HG03039 (cell line): ENCODE measurements around the gene CDKAL1.

Experiments
- ATAC-seq: cut with Tn5 transposase; IDR thresholded peaks from one replicate; pipeline ENCODE4 v1.9.1; 2021; ENCODE audit warnings: mild to moderate bottlenecking, moderate library complexity; ENCODE audit not compliant: unreplicated experiment

CDKAL1 gene

DNA sequence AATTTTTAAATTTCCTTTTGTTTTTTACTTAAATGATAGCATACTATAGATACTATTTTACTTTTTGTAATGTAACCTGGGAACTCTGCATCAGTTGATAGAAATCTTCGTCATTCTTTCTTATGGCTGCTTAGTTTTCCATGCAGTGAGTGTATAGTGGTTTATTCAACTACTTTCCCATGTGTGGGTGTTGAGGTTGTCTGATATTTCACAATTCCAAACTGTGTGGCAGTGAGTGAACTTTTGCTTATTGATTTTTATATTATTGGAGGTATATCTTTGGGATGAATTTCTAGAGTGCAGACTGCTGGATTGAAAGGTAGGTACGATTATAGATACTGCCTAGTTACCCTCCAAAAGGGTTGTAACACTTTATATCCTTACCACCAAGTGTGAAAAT, 136.5 kb downstream of the CDKAL1 start:
- ATAC-seq, result no peak

DNA sequence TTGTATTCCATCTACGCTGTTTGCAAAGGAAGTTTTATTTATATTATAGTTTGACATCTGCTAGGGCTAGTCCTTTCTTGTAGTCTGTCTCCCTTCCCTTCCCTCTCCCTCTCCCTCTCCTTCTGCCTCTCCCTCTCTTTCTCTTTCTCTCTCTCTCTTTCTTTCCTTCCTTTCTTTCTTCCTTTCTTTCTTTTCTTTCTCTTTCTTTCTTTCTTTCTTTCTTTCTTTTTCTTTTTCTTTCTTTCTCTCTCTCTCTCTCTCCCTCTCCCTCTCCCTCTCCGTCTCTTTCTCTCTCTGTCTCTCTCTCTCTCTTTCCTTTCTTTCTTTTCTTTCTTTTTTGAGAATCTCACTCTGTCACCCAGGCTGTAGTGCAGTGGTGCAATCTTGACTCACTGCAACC, 137.8 kb downstream of the CDKAL1 start:
- no peak for ATAC-seq

DNA sequence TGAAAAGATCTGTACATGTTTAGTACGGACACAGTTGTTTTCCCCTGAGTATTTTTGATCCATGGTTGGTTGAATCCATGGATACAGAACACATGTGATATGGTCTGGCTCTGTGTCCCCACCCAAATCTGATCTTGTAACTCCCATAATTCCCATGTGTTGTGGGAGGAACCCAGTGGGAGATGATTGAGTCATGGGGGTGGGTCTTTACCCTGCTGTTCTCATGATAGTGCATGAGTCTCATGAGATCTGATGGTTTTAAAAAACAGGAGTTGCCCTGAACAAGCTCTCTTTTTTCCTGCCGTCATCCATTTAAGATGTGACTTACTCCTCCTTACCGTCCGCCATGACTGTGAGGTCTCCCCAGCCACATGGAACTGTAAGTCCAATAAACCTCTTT, 139.2 kb downstream of the CDKAL1 start:
- no peak for ATAC-seq

DNA sequence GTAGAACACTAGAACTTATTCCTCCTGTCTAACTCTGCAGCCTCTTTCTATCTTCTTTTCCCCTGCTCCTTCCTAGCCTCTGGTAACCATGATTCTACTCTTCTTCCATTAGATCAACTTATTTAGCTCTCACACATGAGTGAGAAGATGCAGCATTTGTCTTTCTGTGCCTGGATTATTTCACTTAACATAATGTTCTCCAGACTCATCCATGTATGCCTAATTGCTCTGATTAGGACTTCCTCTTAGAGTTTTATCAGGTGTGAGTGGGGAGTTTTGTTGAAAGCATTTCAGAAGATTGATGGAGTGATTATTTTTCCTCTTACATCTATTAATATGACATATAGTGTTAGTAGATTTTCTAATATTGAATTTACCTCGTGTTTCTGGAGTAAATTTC, 140.4 kb downstream of the CDKAL1 start:
- ATAC-seq, result no peak

DNA sequence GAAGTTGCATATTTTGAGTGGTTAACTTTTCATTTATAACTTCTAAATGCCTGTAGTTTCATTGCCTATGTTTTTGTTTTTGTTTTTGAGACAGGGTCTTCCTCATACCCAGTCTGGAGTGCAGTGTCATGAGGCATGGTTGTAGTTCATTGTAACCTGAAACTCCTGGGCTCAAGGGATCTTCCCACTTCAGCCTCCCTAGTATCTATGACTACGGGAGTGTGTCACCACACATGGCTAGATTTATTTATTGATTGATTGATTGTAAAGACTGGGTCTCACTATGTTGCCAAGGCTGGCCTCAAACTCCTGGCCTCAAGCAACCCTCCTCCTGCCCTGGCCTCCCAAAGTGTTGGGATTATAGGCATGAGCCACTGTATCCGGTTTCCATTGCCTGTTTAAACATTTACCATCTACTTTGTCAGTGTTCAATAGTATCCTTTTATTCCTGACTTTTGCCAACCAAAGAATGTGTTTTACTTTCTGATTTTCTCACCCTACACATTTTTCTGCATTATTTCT, 144.6 kb downstream of the CDKAL1 start:
- ATAC-seq, result no peak

DNA sequence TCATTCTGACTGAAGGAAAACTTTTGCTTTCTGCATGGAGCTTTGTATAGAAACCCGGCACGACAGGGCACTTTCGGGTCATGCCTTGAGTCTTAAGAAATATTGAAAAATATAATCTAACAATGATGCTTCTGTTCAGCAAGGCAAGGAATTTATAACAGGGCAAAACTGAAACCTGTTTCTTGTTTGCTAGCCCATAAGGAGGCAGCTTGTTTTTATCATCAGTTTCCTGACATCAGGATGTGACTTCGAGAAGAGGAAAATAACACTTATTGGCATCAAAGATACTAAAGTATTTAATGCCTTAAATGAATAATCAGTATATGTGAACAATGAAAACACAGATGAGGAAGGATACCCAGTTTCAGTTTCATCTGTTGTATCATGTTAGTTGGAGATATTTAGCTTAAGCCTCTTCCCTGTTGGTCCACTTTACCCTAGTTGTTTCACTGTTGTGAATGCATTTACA, 146.5 kb downstream of the CDKAL1 start:
- no peak for ATAC-seq

DNA sequence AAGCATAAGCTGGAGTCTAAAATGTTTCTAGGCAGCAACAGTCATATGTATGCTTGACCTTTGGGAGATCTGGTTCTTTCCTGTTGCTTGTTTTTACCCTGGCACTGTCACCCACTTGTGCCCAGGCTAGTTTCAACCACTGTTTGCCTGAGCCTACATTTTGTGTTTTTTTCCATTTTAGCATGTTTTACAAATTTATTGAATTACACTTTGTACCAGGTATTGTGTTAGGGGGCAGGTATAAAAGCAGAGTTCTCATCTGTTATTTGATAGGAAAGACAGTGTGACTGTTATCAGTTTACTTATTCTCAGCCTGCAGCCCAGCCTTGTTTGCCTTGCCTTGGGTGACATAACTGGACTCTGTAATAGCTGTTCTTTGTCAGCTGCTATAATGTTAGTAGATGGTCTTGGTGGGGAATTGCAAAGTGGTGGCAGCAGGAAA, 147.0 kb downstream of the CDKAL1 start:
- no peak for ATAC-seq

DNA sequence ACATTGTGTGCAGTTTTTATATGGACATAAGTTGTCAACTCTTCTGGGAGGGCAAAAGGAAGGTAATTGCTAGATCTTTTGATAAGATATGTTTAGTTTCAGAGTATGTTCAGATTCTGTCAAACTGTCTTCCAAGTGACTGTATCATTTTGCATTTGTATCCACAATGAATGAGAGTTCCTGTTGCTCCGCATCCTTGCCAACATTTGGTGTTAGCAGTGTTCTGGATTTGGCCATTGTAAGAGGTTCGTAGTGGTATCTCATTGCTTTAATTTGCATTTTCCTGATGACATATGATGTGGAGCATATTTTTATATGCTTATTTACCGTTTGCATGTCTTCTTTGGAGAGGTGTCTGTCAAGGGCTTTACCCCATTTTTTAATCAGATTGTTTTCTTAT, 150.2 kb downstream of the CDKAL1 start:
- ATAC-seq, result no peak

DNA sequence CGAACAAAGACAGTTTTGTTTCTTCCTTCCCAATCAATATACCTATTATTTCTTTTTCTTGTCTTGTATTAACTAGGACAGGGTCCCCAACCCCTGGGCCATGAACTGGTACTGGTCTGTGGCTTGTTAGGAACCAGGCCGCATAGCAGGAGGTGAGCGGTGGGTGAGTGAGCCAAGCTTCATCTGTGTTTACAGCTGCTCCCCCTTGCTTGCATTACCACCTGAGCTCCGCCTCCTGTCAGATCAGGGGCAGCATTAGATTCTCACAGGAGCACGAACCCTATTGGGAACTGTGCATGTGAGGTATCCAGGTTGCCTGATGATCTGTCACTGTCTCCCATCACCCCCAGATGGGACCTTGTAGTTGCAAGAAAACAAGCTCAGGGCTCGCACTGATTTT, 151.9 kb downstream of the CDKAL1 start:
- no peak for ATAC-seq

DNA sequence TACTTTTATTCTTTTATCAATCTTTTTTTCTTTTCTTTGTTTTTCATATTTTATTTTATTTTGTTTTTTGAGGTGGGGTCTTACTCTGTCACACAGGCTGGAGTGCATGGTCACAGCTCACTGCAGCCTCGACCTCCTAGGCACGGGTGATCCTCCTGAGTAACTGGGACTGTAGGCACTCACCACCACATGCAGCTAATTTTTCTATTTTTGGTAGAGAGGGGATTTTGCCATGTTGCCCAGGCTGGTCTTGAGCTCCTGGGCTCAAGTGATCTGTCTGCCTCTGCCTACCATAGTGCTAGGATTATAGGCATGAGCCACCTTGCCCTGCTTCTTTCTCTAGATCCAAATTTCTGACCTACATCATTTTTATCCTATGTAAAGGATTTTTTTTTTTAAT, 153.2 kb downstream of the CDKAL1 start:
- ATAC-seq, result no peak

DNA sequence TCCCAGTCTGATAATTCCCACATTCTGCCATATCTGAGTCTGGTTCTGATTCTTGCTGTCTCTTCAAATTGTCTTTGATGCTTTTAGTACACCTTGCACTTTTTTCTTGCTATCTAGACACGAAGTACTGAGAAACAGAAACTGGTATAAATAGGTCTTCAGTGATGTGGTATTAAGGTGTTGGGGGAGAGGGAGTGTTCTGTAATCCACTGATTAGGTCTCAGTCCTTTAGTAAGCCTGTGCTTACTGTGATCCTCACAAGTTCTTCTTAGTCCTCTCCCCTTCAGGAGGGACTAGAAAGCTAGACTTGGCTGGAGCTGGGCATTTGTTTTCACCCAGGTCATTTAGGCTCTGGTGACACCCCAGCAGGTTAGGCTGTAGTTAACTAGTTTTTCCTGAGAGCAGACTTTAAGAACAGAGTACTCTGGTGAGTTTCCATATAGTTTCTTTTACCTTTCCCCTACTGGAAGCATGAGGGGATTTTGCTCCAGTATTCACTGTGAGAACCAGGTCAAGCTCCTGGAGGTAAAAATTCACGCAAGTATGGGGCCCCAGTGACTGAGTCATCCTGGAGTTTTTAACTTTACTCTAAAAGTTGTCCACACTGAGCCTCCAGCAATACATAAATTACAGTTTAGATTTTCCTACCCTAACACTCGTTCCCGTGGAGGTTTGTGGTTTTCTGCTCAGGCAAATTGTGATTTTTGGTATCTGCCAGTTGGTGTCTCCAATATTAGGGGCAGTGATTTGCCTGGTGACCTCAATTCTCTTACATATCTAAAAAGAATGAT, 154.6 kb downstream of the CDKAL1 start:
- ATAC-seq, result peak; percentile 91

DNA sequence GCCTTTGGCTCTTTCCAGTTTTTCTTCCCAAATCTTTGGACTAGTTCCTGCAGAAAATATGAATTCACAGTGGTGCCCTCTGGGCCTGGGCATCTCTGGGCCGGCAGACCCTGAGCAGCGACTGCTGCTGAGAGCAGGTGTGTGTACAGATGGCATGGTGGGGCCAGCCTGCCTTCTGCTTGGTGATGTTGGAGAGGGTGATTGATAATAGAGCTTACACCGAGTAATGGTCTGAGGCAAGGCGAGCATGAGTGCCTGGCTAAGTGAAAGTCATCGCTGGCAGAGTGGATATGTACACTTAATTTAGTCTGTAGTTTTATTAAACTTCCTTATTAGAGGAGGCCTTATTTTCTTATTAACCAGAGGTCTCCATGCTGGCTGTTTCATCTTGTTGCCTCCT, 156.9 kb downstream of the CDKAL1 start:
- no peak for ATAC-seq

DNA sequence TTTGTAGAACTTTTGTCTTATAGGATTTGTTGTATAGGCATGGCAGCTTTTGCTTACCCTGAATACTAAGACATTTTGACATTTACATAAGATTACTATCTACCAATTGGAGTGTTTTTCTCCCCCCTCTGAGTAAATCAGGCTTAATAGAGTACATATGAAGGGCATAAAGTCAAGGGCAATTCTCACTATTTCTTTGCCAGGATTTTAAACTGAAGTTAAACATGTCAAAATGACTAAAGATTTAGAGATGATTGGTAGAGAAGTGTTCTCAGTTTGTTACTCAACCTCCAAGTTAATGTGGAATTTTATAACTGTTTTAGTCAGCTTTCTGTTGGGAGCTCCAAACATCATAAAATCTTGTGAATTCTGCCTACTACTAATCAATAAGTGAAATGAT, 157.8 kb downstream of the CDKAL1 start:
- no peak for ATAC-seq

DNA sequence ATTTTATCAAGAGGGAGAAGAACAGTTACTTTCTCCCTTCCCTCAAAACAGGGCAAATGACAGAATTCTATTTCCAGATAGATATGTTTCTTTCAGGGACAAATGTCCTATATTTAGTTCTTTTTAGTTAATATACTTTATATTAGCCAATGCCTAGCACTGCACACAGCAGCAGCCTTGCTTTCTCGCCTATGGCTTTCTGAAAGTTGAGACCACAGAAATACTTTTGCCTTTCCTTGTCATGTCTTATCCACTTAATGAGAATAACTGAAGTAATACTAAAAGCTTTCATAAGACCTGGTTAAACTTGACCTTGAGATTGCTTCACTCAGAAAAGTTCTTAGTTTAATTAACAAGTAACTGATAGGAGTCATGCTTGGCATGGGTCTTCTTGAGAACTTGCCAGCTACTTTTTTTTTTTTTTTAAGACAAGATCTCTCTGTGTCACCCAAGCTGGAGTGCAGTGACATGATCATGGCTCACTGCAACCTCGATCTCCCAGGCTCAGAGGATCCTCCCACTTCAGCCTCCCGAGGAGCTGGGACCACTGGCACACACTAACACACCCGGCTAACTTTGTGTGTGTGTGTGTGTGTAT, 159.3 kb downstream of the CDKAL1 start:
- no peak for ATAC-seq

DNA sequence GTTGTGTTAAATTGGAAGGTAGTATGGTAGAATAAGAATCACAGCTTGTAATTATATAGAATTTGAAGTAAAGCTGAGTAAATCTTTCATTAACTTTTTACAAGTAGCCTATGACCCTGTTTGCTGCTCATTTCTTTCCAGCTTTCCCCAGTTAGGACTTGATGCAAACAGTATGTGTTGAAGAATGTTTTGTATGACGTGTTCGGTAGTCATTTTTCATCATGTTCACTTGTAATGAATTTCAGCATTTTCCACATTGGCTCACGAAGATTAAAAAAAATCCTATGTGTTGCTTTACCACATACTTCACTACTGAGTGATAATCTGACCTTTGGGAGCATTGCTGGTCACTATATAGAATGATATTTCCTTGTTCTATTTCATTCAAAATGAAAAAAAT, 162.4 kb downstream of the CDKAL1 start:
- ATAC-seq, result no peak

DNA sequence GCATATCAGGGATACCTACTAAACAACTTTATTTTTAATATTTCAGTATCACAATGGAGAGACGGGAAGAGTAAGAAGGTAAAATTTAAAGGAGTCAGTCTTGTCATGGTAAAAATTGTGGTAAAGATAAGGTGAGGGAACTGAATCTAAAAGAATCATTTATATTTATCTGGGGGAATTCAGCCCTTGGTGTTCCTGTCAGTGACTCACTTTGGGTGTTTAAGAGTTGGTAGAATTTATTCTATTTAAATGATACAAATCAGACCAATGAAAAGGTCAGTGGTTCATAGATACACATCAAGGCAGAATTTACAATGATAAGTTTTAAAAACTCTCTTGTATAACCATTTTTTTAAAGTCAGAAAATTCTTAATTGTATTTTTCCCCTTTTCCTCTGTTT, 164.4 kb downstream of the CDKAL1 start:
- no peak for ATAC-seq

DNA sequence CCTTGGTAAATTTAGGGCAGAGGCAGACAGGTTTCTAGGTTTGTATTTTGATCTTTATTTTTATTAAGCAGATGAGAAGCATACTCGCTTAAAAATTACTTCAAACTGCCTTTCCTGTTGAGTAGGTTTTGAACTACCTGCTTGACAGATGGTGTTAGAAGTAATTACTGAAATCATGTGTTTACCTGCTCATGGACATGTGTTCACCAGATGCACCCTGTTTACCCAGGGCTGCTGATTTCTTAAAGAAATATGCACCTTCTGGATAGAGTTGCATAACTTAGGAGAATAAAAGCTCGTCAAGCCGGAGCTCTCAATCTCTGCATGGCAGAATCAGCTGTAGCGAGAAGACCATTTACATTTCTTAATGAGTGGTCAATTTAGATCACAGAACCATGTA, 165.1 kb downstream of the CDKAL1 start:
- no peak for ATAC-seq

DNA sequence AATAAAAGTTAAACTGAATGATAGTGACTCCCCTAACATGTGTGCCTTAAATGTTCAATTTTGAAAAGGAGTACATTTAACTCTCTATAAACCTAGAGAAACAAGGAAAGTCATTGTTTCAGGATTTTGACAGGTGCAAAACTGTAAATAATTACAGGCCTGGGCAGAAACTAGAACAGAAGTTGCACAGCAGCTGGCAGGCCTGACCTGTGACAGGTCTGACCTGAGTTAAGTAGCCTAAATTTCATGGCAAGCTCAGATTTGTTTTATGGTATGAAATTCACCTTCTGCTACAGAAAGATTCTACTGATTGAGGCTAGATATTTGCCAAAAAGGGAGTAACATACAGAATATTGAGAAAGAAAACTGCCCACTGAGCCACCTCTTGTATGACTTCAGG, 166.1 kb downstream of the CDKAL1 start:
- ATAC-seq, result no peak

DNA sequence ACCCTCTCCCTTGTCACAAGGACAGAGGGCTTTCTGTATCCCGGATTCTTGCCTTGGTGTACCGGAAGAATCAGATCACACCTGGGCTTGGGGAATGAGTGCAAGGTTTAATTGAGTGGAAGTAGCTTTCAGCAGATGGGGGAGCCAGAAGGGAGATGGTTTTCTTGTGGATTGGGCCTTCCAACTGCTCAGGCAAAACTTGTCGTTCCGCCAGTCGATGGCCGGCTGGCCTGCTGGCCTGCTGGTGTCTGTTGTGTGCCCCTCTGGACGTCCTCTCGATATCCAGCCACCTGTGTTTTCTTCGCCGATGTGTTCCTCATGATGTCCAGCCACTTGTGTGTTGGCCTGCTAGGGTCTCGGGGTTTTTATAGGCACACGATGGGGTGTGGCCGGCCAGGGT, 168.1 kb downstream of the CDKAL1 start:
- ATAC-seq, result no peak

DNA sequence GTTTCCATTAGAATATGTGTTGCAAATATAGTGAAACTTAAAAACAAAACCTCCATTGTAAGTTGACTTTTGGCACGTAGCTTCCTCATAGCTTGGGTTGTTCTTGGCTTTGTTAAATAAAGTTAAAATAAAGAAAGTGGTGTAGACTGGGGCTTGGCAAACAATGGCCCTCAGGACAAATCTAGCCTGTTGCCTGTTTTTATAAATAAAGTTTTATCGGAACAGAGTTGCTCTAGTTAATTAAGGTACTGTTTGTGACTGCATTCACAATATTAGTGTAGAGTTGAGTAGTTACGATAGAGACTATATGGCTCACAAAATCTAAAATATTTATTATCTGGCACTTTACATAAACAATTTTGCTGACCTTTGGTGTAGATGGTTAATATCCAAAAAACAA, 168.8 kb downstream of the CDKAL1 start:
- ATAC-seq, result no peak

DNA sequence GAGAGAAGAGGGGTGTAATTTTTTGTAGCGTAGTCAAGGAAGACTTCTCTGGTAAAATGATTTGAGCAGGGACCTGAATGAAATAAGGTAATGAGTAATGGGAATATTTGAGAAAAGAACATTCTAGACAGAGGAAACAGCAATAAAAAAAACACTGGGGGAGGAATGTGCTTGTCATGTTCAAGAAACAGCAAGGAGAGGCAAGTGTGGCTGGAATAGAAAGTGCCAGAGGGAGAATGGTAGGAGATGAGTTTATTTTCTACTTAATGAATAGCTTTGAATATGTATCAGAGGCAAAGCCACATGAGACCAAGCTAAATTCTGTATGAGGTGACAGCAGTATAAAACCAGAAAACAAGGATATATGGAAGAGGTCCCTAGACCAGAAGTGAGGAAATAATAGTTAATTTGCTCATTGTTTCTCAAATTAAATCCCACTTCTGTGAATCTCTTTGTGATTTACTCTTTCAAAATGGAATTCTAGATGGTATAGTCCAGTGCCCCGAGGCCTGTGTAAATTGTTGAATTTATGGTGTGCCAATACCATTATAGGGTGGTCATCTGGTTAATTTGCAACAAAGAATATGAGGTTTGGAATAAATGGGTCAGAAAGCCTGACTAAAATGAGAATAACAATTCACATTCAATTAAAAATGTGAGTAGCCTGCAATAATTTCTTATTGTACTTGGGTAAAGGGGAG, 170.2 kb downstream of the CDKAL1 start:
- no peak for ATAC-seq

DNA sequence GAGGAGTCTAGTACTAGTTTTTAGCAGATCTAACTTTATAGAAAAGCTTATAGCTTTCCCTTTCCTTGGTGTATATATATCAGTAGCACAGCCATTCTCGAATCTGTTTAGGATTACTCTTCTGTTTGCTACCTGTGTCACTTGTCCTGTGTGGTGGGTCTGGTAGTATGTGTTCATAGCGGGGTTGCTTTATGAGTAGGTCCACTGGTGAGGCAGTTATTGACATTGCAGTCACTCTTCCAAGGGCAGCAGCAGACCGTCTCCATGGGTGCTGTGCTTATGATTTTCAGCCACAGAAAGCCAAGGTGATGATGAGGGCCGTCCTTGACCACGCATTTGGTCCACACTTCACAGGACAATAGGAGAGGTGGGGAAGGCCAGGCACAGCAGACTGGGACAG, 171.5 kb downstream of the CDKAL1 start:
- ATAC-seq, result no peak
